BLaER1 (cell line): ENCODE results near the gene SEMA4C.
"Not testable (repeated sequence)": the region's sequence is repeated elsewhere in the genome, so short reads cannot be mapped to it uniquely, and the experiment has no call there.

Experiments used
- H3K27ac ChIP-seq: shearing (Covaris generic); formaldehyde crosslinking; 2 replicates; pipeline ENCODE4 v1.8.1; 2022
- H3K27me3 ChIP-seq: shearing (Covaris generic); formaldehyde crosslinking; 2 replicates; pipeline ENCODE4 v1.8.1; 2022
- H3K36me3 ChIP-seq: shearing (Covaris generic); formaldehyde crosslinking; 2 replicates; pipeline ENCODE4 v1.8.1; 2022
- H3K4me1 ChIP-seq: shearing (Covaris generic); formaldehyde crosslinking; 2 replicates; pipeline ENCODE4 v1.8.1; 2022
- H3K4me2 ChIP-seq: shearing (Covaris generic); formaldehyde crosslinking; 2 replicates; pipeline ENCODE4 v1.8.1; 2022
- H3K4me3 ChIP-seq: shearing (Covaris generic); formaldehyde crosslinking; 2 replicates; pipeline ENCODE4 v1.8.1; 2022
- H3K9ac ChIP-seq: shearing (Covaris generic); formaldehyde crosslinking; 2 replicates; pipeline ENCODE4 v1.8.1; 2022
- H3K9me3 ChIP-seq: shearing (Covaris generic); formaldehyde crosslinking; 2 replicates; pipeline ENCODE4 v1.8.1; 2022
- H4K20me1 ChIP-seq: shearing (Covaris generic); formaldehyde crosslinking; 2 replicates; pipeline ENCODE4 v1.8.1; 2022
- Cebpa-rat ChIP-seq: shearing (Covaris generic); IDR thresholded peaks from 2 replicates; pipeline ENCODE4 v1.8.1; 2022

Gene SEMA4C

DNA sequence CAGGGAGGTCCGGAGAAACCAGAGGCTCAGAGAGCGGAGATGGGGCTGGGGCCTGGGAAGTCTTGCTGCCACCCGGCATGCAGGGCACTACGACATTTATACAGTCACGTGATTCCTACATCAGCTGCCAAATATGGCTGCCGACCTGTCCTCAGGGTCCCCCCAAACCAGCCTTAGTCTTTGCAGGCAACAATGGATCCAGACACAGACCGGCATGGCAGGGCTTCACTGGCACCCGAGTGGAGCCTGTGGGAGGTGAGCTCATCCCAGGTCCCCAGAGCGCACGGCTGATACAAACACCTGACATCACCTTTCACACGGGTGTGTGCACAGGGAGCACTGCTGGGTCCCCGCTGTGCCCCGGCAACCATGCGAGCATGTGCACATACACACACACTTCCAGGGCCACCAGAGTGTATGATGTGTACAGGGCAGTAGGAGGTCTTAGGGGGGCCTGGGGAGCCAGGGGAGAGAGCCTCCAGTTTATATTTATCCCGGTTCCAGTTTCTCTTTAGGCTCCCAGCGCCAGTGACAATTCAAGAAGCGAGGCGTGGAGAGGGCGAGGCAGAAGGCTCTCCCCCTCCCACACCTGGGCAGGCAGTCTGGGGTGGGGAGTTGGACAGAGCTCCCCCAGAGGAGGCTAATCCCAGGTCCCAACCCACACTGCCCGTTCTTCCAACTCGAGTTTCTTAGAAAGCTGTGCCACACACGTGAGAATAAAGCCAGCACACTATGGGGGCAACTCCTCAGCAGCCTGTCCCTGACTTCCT, 2.7 kb downstream of the SEMA4C start:
- Histone ChIP-seq H4K20me1 (peaks cover 55% of the 10 kb centered on the region), H3K9ac (peak overlapping the region; percentile 99), H3K4me3 (peak overlapping the region; percentile 98), H3K27me3 (no peaks in the 10 kb centered on the region), H3K9me3 (no peaks in the 10 kb centered on the region), H3K27ac (peak overlapping the region; percentile 99), H3K4me1 (peaks cover 69% of the 10 kb centered on the region), H3K36me3 (peaks cover 47% of the 10 kb centered on the region), H3K4me2 (peak overlapping the region; percentile 99)
- no peak for TF ChIP-seq Cebpa-rat

DNA sequence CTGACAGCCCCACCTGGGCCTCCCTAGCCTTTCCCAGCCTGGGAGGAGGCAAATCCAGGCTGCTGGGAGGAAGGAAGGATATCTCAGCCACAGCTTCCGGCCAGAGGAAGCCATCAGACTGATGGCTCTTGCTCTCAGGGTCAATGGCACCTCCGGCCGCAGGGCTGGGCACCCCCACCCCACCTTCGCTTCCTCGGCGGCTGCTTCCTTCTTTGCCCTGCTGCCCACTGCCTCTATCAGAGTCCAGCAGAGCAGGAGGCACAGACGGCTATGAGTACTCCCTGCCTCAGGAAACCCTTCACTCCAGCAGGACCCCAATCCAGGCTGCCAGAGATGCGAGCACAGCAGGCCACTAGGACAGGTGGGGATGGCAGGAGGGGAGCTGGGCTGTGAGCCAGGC, 3.3 kb downstream of the SEMA4C start:
- Histone ChIP-seq H3K9ac (peak overlapping the region; percentile 99), H3K9me3 (no peaks in the 10 kb centered on the region), H3K4me2 (peak overlapping the region; percentile 99), H3K36me3 (peaks cover 49% of the 10 kb centered on the region), H3K4me3 (peak overlapping the region; percentile 98), H3K27ac (peak overlapping the region; percentile 99), H3K27me3 (no peaks in the 10 kb centered on the region), H3K4me1 (peaks cover 75% of the 10 kb centered on the region), H4K20me1 (peaks cover 56% of the 10 kb centered on the region)
- TF ChIP-seq Cebpa-rat, result no peak

DNA sequence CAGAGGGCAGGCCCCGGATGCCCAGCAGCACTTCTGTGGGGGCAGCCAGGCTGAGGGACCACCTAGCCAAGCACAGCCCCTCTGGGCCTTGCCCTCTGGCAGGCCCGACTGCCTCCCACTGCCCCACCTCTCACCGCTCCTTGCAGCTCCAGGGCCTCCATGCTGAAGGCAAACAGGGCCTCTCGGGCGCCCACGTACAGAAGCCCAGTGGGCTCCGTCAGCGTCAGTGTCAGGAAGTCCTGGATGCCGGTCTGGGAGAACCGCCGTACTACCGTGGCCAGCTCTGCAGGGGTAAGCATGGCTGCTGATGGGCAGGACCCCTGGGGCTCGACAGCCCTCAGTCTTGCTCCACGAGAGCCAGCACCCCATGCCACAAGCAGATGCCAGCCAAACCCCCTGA, 3.7 kb downstream of the SEMA4C start:
- H3K4me2 ChIP-seq, result peak overlapping the region; percentile 99
- peaks cover 61% of the 10 kb centered on the region for H4K20me1 ChIP-seq
- H3K36me3 ChIP-seq, result peaks cover 54% of the 10 kb centered on the region
- peak overlapping the region; percentile 99 for H3K27ac ChIP-seq
- no peak for TF ChIP-seq Cebpa-rat
- peak overlapping the region; percentile 98 for H3K4me3 ChIP-seq
- H3K4me1 ChIP-seq, result peaks cover 78% of the 10 kb centered on the region
- H3K27me3 ChIP-seq, result no peaks in the 10 kb centered on the region
- peak overlapping the region; percentile 99 for H3K9ac ChIP-seq
- H3K9me3 ChIP-seq, result no peaks in the 10 kb centered on the region

DNA sequence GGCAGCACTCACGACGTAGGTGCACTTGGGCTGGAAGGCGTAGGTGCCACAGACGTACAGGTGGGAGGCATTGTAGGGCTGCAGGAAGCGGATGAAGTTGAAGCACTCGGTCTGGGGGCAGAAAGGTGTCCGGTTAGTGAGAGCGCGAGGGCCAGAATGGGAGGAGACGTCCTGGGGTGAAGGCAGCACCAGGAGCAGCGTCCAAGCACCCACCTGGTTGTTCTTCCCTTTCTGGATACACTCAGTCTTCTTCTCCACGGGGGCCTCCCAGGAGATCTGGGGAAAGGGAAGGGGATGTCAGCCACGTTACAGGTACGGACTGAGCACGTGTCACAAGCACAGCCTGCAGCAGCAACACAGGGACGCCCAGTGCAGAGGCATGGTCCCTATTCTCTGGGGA, 4.2 kb downstream of the SEMA4C start:
- Histone ChIP-seq H3K4me1 (peaks cover 78% of the 10 kb centered on the region), H3K9me3 (no peaks in the 10 kb centered on the region), H3K4me2 (peak overlapping the region; percentile 99), H3K27ac (peak overlapping the region; percentile 99), H3K27me3 (no peaks in the 10 kb centered on the region), H3K9ac (peak overlapping the region; percentile 99), H3K4me3 (peak overlapping the region; percentile 98), H4K20me1 (peaks cover 66% of the 10 kb centered on the region), H3K36me3 (peaks cover 58% of the 10 kb centered on the region)
- no peak for TF ChIP-seq Cebpa-rat

DNA sequence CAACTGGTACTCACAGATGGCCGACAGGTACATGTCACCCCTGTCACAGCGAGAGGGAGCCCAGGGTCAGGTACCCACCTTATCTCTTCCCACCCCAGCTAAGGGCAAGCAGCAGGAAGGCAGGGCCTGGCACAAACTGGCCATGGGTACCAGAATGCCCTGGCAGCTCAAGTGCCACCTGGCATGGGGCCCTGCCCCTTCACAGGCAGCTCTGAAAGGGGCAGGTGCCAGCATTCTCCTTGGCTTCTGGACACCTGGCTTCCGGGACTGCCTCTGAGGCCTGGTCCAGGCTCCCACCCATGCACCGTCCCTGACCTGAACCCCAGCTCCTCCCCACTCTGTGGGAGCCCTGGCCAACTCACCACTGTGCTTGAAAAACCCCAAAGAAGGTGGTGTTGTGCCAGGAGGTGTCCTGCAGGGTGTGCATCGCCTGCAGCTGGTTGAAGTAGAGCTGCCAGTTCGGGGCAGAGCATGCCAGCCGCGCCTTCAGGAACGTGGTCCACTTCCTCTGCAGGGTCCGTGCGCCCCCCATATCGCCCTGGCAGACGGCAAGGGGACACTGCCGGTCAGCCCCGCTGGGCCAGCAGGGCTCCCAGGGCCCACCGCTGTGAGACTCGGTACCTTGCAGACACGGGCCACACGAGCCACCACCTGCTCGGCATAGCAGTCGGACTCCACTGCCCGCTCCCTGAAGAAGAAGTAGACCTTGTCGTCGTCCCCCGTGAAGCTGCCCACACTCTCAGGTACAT, 5.4 kb downstream of the SEMA4C start:
- Histone ChIP-seq H3K4me1 (peaks cover 85% of the 10 kb centered on the region), H3K4me2 (peak overlapping the region; percentile 99), H4K20me1 (peaks cover 73% of the 10 kb centered on the region), H3K27ac (peak overlapping the region; percentile 99), H3K4me3 (no peak overlapping the region), H3K9me3 (no peaks in the 10 kb centered on the region), H3K27me3 (no peaks in the 10 kb centered on the region), H3K9ac (peak overlapping the region; percentile 40; the same call in 1 of the 2 replicates), H3K36me3 (peaks cover 66% of the 10 kb centered on the region)
- TF ChIP-seq Cebpa-rat, result no peak

DNA sequence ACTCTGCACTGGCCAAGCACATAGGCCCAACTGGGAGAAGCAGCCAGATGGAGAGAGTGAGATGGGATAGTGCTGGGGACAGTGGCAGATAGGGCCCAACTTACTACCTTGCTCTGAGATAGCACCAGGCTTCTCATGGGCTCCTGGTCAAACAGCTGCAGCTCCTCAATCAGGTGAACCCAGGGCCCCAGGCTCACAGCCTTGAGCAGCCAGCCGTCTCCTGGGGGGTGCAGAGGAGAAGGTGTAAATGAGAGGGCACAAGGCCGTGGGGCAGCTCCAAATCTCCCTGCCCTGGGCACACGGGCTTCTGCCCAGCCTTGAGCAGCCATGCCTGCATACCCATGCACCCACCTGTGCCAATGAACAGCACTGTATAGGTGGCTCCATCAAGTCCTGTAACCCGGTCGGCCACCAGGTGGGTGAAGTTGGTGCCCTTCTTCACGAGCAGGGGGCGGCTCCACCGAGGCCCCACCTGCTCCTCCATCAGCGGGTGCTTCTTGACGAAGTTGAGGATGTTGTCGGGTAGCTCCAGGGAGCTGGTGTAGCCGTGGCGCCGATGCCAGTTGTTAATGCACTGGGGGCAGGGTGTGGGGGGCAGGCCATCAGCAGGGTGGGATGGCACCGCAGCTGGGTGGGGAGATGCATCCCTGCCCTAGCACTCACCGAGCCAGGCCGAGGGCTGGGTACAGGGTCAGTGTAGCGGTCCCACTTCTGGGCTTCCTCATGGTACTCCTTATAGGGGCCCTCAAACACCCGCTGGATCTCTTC, 6.1 kb downstream of the SEMA4C start:
- peak overlapping the region; percentile 6; the same call in 1 of the 2 replicates for H3K4me3 ChIP-seq
- H3K4me2 ChIP-seq, result peak overlapping the region; percentile 99
- H3K27ac ChIP-seq, result peak overlapping the region; percentile 99
- no peaks in the 10 kb centered on the region for H3K9me3 ChIP-seq
- peak overlapping the region; percentile 40; the same call in 1 of the 2 replicates for H3K9ac ChIP-seq
- H3K4me1 ChIP-seq, result peaks cover 93% of the 10 kb centered on the region
- H3K36me3 ChIP-seq, result peaks cover 70% of the 10 kb centered on the region
- no peak for TF ChIP-seq Cebpa-rat
- H4K20me1 ChIP-seq, result peaks cover 80% of the 10 kb centered on the region
- no peaks in the 10 kb centered on the region for H3K27me3 ChIP-seq

DNA sequence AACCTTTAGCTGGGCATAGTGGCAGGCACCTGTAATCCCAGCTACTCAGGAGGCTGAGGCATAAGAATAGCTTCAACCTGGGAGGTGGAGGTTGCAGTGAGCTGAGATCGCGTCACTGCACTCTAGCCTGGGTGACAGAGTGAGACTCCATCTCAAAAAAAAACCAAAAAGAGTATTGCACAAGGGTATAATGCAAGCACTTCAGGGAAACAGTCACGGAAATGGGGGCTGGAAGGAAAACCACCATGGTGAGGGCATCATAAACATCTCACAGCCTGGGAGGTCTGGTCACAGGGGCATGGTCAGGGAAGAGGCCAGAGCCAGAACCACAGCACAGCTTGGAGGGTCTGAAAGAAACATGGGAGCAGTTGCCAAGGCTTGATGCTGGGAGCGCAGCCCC, 6.8 kb downstream of the SEMA4C start:
- Histone ChIP-seq H4K20me1 (peaks cover 77% of the 10 kb centered on the region), H3K4me3 (peak overlapping the region; percentile 6; the same call in 1 of the 2 replicates), H3K4me1 (peaks cover 99% of the 10 kb centered on the region), H3K4me2 (peak overlapping the region; percentile 99), H3K36me3 (peaks cover 70% of the 10 kb centered on the region), H3K27ac (peak overlapping the region; percentile 99)
- H3K9ac ChIP-seq, H3K9me3 ChIP-seq, H3K27me3 ChIP-seq: not testable (repeated sequence)
- TF ChIP-seq Cebpa-rat, result peak; percentile 81

DNA sequence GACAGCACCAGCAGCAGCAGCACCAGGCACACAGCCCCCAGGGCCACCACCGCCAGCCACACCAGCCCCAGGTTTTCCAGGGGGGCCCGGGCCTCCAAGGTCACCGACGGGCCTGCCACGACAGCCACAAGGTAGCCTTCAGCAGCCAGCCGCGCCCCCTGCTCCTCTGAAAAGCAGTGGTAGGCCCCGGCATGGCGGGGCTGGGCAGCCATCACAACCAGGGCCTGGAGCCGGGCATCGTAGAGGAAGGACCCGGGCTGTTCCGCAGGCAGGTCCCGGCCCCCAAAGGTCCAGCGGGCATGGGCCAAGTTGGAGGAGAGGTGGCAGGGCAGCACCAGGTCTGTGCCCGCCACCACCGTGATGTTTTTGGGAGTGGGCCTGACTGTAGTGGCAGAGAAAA, 8.8 kb downstream of the SEMA4C start:
- TF ChIP-seq Cebpa-rat, result no peak
- Histone ChIP-seq H3K27me3 (no peaks in the 10 kb centered on the region), H3K9me3 (no peaks in the 10 kb centered on the region), H3K9ac (peak overlapping the region; percentile 71), H3K36me3 (peaks cover 57% of the 10 kb centered on the region), H3K27ac (peak overlapping the region; percentile 99), H3K4me1 (peaks cover 92% of the 10 kb centered on the region), H4K20me1 (peaks cover 66% of the 10 kb centered on the region), H3K4me3 (peak overlapping the region; percentile 58), H3K4me2 (peak overlapping the region; percentile 99)
